H1 (cell line): ENCODE results near the gene VEPH1. TPM values are rescaled to one million over a fixed set of nuclear protein-coding genes. Genes with fewer than 3 reads are reported as not detected.
A peak's percentile ranks its signal among the peaks of the same experiment; 100 is the strongest.

Experiments used
- CEBPB ChIP-seq: IDR thresholded peaks from 2 replicates; pipeline ENCODE4 v1.6.1; 2012; ENCODE audit warnings: low read depth, low read length
- polyA plus RNA-seq, 7 experiments: library from polyadenylated mRNA; depleted of rRNA in 3 of 7; stranded (reverse) in 5 of 7; unstranded in 2 of 7; fragments of >200 nt in 5 of 7; fragments of 200-250 nt in 2 of 7; gene quantifications; 1 replicate in 5 of 7; 2 replicates in 1 of 7; 4 replicates in 1 of 7; pipeline versions ENCODE4 v1.2.1 to v1.2.3, GENCODE V29; 2011 to 2013; ENCODE audit warnings: missing spikeins in 2 of 7, mixed read lengths in 2 of 7
- total RNA-seq: library from RNA; stranded (reverse); fragmentation: NEBNext Ultra II Directional; extraction: Animal tissue kit (Norgen Biotek cat#: 25700); gene quantifications from 2 replicates; pipeline ENCODE4 v1.2.1, GENCODE V29; 2021

Gene VEPH1
- total and polyA plus RNA-seq, 2 of the 8 experiments (the other 6 are each of a cell fraction or from before 2014, with no cell fraction given): 12.0 to 18.3 TPM

DNA sequence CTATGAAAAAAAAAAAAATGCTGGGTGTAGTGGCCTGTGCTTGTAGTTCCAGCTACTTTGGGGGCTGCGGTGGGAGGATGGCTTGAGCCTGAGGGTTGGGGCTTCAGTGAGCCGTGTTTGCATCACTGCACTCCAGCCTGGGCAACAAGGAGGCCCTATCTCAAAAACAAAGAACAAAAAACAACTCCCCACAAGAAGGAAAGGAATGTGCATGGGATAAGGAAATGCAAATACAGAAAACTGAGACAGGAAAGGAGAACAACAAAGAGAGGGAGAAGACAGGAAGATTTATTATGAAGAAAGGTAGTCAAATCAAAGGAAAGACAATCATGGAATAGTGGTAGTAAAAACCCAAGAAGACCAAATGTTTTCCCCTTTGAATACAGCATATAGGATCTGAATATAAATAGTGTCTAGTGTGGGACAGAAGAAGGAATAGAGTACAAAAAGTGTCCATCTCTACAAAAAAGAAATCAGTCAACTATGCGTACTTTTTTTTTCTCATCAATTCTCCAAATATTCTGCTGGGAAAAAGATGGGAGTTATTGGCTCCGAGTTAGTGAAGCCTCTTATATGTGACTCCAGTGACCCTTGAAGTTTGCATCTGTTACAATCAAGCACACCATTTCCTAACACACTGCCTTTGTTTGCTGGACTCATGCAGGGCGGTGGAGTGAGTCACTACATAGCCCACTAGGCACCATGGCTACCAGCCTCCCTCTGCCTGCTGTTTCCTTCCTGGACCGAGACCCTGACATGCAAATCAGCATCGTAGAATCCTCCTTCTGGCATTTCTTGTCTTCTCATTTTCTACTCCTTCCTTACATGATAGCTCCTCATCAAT is 167.8 kb downstream of the VEPH1 start (continued):
- TF ChIP-seq CEBPB: 0 out of 2 replicates have a peak, but pooled peaks have one; percentile 4
